OCI-M1 (cell line): ENCODE results near the gene MCMBP.
"Not testable (repeated sequence)": the region's sequence is repeated elsewhere in the genome, so short reads cannot be mapped to it uniquely, and the experiment has no call there.

Experiments
- DNase-seq: peaks from one replicate; lab custom pipeline; 2025; lab: John Stamatoyannopoulos, UW

The MCMBP gene, protein sequence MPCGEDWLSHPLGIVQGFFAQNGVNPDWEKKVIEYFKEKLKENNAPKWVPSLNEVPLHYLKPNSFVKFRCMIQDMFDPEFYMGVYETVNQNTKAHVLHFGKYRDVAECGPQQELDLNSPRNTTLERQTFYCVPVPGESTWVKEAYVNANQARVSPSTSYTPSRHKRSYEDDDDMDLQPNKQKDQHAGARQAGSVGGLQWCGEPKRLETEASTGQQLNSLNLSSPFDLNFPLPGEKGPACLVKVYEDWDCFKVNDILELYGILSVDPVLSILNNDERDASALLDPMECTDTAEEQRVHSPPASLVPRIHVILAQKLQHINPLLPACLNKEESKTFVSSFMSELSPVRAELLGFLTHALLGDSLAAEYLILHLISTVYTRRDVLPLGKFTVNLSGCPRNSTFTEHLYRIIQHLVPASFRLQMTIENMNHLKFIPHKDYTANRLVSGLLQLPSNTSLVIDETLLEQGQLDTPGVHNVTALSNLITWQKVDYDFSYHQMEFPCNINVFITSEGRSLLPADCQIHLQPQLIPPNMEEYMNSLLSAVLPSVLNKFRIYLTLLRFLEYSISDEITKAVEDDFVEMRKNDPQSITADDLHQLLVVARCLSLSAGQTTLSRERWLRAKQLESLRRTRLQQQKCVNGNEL

DNA sequence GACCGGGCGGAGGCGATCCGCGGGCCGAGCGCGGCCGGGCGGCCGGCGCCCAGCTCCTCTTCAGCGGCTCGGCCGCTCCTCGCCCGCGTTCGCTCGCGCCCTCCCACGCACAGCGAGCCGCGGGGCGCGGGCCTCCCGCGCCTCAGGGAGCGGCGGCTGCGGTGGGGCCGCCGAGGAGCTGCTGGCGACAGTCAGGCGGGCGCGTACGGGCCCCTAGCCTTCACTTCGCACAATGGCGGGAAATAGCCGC is at the start of gene MCMBP:
Gene MCMBP, minus strand, starts transcription at position 234 of the 250 bp plus-strand sequence. CDS start 259 bp downstream, outside the sequence.
- DNase-seq: no peak

DNA sequence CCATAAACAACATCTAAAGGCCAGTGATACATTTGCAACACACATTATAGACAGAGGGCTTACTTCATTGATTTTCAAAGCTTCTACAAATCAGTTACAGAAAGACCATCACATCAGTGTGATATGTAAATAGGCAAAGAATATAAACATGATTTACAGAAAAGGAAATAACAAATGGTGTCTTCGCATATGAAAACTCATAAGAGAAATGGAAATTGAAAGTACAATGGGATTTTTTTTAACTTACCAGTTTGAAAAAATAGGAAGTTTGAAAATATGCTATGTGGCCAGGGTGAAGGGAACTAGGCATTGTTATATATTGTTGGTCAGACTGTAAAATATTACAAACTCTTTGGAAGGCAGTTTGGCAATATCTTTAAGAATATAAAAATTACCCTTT is 47.2 kb upstream of the MCMBP start:
- DNase-seq: peak; percentile 31

DNA sequence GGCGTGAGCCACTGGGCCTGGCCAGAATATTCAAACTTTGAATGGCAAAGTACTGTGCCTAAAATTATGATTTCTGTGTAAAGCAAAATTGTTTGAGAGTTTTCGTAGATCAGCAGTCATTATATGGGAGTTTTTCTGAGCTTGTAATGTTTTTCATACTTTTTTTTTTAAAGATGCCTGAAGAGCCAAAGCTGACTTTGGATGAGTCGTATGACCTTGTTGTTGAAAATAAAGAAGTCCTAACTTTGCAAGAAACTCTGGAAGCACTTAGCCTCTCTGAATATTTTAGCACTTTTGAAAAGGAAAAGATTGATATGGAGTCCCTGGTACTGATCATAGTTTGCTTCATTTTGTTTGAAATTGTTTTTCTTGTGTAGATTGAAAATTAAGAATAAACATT is 46.6 kb upstream of the MCMBP start:
- DNase-seq: no peak

DNA sequence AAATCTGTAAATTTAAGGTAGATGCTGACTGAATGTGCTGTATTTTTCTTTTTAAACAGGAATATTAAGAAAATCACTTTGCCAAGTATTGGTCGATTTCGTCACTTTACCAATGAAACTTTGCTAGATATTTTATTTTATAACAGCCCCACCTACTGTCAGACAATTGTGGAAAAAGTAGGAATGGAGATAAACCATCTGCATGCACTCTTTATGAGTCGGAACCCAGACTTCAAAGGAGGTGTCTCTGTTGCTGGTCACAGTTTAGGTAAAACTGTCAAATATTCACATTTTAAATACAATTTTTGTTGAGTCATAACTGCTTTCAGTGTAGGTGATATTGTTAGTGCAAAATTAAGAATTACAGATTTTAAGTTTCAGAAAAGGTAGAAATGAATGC is 45.1 kb upstream of the MCMBP start:
- DNase-seq: peak; percentile 24

DNA sequence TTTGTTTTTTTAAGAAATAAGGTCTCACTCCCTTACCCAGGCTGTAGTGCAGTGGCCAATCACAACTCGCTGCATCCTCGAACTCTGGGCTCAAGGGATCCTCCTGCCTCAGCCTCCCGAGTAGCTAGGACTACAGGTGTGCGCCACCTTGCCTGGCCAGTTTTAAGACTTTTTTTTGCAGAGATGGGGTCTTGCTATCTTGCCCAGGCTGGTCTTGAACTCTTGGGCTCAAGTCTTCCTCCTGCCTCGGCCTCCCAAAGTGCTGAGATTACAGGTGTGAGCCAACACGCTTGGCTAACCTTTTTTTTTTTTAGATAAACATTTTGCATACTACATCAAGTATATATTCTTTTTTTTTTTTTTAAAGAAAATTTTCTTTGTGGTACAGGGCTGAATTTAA is 38.0 kb upstream of the MCMBP start:
- DNase-seq: no peak

DNA sequence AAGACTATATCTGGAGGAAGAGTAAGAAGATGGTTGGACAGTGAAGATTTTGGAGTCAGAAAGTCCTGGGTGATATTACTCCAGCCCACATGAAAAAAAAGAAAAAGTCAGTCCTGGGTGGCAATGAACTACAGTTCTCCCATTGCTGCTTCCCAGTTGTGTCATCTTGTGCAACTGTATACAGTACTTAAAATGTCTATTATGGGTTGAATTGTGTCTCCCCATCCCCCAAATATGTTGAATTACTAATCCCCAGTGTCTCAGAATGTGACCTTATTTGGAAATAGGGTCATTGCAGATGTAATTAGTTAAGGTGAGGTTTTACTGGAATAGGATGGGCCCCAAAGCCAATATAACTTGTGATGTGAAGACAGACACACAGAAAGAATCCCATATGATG is 35.5 kb upstream of the MCMBP start:
- no peak for DNase-seq

DNA sequence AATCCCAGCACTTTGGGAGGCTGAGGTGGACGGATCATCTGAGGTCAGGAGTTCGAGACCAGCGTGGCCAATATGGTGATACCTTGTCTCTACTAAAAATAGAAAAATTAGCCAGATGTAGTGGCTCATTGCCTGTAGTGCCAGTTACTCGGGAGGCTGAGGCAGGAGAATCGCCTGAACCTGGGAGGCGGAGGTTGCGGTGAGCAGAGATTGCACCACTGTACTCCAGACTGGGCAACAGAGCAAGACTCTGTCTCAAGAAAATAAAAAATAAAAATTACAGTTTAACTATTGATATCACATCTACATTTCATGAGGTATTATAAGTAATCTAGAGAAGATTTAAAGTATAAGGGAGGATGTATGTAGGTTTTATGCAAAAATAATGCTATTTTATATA is 35.1 kb upstream of the MCMBP start:
- DNase-seq: not testable (repeated sequence)

DNA sequence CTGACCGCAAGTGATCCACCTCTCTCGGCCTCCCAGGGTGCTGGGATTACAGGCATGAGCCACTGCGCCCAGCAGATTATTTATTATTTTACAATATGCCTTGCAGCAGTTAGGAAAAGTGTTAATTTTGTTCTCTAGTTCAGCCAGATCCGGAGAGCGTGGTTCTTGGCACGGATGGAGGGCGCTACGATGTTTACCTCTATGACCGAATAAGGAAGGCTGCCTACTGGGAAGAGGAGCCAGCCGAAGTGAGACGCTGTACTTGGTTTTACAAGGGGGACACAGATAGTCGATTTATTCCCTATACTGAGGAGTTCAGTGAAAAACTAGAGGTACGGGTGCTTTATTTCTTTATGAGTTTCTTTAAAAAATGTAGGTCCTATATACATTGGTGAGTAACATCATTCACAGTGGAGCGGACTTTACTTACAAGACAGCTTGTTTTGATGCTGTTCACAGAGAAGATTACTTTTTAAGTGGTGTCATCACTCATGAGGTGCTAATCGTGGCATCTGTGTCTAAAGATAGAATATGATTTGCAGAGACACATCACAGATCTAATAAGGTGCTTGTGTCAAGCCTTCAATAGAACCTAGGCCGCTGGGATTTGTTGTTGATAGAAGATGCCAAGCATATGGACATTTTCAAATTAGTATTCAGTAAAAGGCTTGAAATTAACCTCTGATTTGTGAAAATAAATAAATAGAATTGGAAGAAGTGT is 31.5 kb upstream of the MCMBP start:
- DNase-seq: no peak

DNA sequence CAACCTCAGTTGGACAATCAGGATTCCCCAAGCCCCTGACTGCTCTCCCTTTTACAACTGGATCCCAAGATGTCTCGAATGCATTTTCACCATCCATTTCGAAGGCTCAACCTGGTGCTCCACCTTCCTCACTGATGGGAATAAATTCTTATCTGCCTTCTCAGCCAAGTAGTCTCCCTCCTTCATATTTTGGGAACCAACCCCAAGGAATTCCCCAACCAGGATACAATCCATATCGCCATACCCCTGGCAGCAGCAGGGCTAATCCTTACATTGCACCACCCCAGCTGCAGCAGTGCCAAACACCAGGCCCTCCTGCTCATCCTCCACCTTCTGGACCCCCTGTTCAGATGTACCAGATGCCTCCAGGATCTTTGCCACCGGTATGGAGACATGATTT is 25.9 kb upstream of the MCMBP start:
- no peak for DNase-seq

DNA sequence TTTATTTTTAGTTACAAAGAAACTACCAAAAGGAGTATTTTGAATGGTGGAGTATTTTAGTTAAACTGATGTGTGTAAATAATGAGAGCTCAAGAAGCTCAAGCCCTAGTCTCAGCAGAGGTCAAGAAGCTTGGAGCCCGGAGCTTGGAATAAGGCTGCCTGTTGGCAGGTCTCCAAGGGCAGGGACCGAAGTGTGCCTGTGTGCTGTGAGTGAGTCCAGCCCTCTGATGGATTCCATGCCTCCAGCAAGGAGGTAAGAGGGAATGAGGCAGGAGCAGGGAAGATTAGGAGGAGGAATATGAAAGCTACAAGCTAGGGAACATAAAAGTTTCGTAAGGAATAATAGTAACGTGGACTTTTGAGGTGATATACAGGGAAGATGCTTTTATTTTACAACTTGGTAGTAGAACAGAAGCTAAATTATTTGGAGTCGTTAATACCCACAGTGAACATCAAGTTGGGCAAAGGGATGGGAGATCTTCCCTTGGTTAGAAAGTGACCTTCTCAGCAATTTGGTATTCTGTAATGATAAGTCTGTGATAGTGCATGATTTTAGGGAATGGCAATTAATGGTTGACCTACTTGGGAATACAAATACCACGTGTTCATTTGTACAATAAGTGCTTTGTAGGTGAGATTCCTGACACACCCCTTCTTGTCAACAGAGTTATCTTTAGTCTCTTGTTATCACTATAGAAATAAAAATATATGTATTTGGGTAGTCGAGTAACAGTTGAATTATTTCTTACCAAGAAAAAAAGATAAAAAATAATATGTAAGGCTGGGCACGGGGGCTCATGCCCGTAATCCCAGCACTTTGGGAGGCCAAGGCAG is 24.5 kb upstream of the MCMBP start:
- no peak for DNase-seq

DNA sequence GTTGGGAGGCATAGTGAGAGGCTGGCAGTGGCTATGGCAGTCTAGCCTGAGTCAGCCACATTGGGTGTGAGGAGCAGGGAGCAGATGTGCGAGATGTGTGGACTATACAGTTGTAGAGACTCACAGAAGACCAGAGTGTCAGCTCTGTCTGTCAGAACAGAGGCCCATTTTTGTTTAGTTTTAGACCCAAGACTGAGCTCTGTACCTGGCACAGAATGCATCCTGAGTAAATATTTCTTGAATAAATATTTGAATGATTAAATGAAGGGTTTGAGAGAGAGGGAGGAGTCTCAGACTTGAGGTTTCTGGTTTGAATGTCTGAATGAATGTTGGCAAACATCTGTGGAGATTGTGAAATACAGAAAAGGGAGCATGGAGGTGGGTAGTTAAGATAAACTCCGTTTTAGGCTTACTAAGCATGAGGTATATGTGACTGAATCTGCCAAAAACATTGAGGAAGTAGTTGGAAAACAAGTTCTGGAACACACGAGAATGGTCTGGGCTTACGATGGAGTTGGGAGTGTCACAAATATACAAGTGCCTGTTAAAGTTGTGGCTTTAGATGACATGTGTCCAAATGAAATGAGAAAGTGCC is 23.5 kb upstream of the MCMBP start:
- DNase-seq: peak; percentile 93

DNA sequence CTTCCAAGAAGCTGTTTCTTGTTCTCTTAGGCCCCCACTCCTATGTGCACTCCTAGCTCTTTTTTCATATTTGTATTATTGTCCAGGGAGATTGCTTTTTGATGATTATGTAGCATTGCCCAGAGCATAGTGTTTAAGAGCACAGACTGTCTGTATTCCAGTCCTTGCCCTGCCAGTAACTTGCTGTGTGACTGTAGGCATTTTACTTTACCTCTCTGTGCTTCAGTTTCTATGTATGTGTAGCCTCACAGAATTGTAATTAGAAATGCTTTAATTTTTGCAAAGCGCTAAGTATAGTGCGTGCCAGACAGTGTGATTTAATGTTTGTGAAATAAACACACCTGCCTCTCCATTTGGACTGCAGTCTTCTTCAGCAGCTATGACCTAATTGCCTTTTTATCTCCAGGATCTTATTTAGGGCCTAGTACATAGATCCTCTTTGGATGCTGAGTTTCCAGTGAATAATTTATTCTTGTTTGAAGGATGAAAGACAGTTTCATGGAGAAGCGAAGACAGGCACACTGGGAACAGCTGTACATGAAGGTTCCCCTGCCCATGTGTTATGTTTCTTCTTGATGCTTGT is 21.3 kb upstream of the MCMBP start:
- no peak for DNase-seq

DNA sequence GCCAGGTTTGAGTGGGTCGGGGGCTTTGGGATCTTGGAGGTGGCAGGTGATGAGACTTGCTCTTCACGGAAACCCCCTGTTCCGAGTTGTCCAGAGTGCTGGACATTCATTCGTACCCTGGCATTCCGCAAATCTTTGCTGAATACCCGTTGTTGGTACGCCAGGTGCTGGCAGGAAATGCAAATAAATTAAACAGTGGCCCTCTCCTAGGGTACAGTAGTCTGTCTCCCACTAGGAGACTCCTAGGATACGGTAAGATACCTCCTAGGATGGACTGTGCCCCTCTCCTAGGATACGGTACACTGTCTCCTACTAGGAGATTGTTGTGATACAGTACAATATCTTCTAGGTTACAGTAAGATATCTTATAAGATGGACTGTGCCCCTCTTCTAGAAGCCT is 20.4 kb upstream of the MCMBP start:
- DNase-seq: no peak

DNA sequence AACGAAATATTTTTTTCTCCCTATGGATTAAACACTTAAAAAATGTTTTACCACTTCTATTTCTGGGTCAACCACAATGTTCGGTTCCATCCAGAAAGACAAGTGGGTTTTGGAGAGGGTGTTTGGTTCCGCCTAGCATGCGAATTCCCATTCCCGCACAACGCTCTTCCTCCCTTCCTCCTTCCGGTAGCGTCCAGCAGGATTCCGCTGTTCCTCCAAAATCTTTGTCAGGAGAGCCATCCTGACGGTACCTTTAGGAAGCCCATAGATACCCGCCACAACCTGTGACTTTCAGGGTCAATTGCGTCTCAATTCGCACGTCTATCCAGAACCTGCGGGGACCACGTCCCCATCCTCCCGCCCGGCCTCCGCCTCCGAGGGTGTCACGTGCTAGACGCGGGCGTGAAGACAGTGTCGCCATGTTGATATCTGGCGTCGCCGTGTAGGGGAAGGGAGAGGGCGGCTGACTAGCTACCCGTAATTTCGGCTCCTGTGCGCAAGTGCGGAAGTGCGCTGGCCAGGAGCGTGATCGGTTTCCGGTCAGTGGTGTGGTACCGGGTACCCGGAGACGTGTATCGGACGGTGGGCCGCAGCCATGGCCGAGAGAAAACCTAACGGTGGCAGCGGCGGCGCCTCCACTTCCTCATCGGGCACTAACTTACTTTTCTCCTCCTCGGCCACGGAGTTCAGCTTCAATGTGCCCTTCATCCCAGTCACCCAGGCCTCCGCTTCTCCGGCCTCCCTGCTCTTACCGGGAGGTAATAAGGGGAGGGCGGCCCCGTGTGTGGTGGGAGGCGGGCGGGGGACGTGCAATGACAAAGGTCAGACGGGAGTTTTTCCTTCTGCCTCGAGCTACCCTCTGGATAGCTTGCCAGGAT is 19.8 kb upstream of the MCMBP start, which contains the start of gene SEC23IP:
Gene SEC23IP, plus strand, starts transcription at position 543 of the 878 bp plus-strand sequence. Its CDS starts 53 bp downstream, at position 596.
- peak; percentile 99 for DNase-seq

DNA sequence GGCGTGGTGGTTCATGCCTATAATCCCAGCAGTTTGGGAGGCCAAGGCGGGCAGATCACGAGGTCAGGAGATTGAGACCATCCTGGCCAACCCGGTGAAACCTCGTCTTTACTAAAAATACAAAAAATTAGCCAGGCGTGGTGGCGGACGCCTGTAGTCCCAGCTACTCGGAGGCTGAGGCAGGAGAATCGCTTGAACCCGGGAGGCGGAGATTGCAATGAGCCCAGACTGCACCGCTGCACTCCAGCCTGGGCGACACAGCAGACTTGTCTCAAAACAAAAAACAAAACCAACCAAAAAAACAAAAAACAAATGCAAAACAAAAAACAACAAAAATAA is 19.2 kb upstream of the MCMBP start:
- DNase-seq: not testable (repeated sequence)

DNA sequence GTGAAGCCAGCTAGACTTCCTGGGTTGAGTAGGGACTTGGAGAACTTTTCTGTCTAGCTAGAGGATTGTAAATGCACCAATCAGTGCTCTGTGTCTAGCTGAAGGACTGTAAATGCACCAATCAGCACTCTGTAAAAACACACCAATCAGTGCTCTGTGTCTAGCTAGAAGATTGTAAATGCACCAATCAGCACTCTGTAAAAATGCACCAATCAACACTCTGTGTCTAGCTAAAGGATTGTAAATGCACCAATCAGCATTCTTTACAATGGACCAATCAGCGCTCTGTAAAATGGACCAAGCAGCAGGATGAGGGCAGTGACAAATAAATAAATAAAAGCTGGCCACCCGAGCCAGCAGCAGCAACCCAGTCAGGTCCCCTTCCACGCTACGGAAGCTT is 17.7 kb upstream of the MCMBP start:
- DNase-seq: not testable (repeated sequence)

DNA sequence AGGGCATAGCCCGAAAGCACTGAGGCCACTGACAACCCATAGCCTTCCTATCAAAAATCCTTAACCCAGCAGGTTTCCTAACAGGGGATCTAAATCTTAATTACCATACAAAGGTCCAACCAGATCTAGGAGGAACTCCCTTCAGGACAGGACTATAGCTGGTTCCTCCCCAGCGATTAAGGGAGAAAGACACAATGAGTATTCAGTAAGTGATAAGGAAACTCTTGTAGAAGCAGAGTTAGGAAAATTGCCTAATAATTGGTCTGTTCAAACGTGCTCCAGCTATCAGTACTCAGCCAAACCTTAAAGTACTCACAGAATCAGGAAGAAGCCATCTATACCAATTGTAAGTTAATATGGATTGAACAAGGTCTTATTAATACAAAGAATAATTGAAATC is 16.6 kb upstream of the MCMBP start:
- DNase-seq: peak; percentile 25

DNA sequence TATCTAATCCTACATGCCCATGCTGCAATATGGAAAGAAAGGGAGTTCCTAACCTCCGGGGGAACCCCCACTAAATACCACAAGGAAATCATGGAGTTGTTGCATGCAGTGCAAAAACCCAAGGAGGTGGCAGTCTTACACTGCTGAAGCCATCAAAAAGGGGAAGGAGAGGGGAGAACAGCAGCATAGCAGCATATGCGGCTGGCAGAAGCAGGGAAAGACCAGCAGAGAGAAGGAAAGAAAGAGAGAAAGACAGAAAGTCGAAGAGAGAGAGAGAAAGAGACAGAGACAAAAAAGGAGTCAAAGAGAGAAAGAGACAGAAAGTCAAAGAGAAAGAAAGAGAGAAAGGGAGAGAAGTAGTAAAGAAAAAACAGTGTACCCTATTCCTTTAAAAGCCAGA is 16.1 kb upstream of the MCMBP start:
- peak; percentile 20 for DNase-seq

DNA sequence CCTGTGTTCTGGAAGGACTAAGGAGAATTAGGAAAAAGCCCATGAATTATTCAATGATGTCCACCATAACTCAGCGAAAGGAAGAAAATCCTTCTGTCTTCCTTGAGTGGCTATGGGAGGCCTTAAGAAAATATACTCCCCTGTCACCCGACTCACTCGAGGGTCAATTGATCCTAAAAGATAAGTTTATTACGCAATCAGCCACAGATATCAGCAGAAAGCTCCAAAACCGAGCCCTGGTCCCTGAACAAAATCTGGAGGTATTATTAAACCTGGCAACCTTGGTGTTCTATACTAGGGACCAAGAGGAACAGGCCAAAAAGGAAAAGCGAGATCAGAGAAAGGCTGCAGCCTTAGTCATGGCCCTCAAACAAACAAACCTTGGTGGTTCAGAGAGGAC is 13.4 kb upstream of the MCMBP start:
- not testable (repeated sequence) for DNase-seq

DNA sequence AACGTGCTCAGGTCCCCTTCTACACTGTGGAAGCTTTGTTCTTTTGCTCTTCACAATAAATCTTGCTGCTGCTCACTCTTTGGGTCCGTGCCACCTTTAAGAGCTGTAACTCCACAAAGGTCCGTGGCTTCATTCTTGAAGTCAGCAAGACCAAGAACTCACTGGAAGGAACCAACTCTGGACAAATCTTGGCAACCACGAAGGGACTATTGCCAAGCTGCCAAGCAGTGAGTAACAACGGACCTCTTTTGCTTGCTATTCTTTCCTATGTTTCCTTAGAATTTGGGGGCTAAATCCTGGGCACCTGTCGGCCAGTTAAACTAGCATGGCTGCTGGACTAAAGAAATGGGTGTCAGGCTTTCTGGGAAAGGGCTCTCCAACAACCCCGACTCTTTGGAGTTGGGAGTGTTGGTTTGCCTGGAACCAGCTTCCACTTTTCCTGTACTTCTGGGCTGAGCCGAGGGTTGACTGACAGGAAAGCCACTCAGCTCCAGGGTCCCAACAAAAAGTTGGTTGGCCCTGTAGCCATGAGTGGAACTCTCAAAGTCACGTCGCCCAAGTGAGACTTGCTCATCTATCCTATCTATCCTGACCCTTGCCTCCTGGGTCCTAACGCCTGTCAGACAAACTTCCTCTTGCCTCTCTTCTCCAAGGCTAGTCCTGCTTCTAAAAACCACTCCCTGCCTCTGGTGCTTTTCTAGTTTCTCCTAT is 11.4 kb upstream of the MCMBP start:
- not testable (repeated sequence) for DNase-seq
